PC-9 (cell line): ENCODE measurements around the gene PCDHB3. TPM values are rescaled to one million over a fixed set of nuclear protein-coding genes. Genes with fewer than 3 reads are reported as not detected.

Experiments
- BruUV-seq: library from RNA; stranded (reverse); fragments of 400-500 nt; replicated peaks from 2 replicates; lab custom pipeline; 2021; lab: Mats Ljungman, UMichigan
- CTCF ChIA-PET: fragments of 300-600 bp; sonication (Branson Sonifier 250); formaldehyde crosslinking; loops from one replicate; lab custom pipeline; 2022; ENCODE audit warnings: antibody characterized with exemption; lab: Charles Lee
- POLR2A ChIA-PET: fragments of 300-600 bp; sonication (Branson Sonifier 250); formaldehyde crosslinking; loops from one replicate; lab custom pipeline; 2022; ENCODE audit warnings: antibody characterized with exemption; ENCODE audit not compliant: unreplicated experiment; lab: Charles Lee
- DNase-seq, 2 experiments: peaks; one replicate each; pipeline versions ENCODE4 v3.0.0 to v3.0.0-alpha.2; 2015 to 2022; ENCODE audit warnings: mixed read lengths in 1 of 2
- H2AFZ ChIP-seq: fragments of 200-600 bp; sonication (generic); 2 replicates; pipeline ENCODE4 v1.8.1; 2017; ENCODE audit warnings: antibody characterized with exemption
- H3F3A ChIP-seq: fragments of 200-600 bp; sonication (generic); 2 replicates; pipeline ENCODE4 v1.8.1; 2017; ENCODE audit warnings: antibody characterized with exemption, mild to moderate bottlenecking, low read depth; ENCODE audit not compliant: insufficient read depth
- H3K27ac ChIP-seq: fragments of 200-600 bp; sonication (generic); 2 replicates; pipeline ENCODE4 v1.6.1; 2016; ENCODE audit warnings: mixed run types
- H3K27me3 ChIP-seq: fragments of 200-600 bp; sonication (generic); 2 replicates; pipeline ENCODE4 v1.6.1; 2016; ENCODE audit warnings: low read depth, mixed run types; ENCODE audit not compliant: insufficient read depth
- H3K36me3 ChIP-seq: fragments of 200-600 bp; sonication (generic); 2 replicates; pipeline ENCODE4 v1.6.1; 2016; ENCODE audit warnings: low read depth, mixed run types
- H3K4me1 ChIP-seq: fragments of 200-600 bp; sonication (generic); replicated peaks from 2 replicates; pipeline ENCODE4 v1.6.1; 2016; ENCODE audit warnings: mixed run types; ENCODE audit not compliant: insufficient read depth
- H3K4me2 ChIP-seq: fragments of 200-600 bp; sonication (generic); 2 replicates; pipeline ENCODE4 v1.6.1; 2017; ENCODE audit warnings: mixed run types
- H3K4me3 ChIP-seq: fragments of 200-600 bp; sonication (generic); 2 replicates; pipeline ENCODE4 v1.6.1; 2016; ENCODE audit warnings: mixed run types
- H3K79me2 ChIP-seq: fragments of 200-600 bp; sonication (generic); 2 replicates; pipeline ENCODE4 v1.6.1; 2017; ENCODE audit warnings: low read depth, mixed run types
- H3K9me2 ChIP-seq: fragments of 200-600 bp; sonication (generic); 2 replicates; pipeline ENCODE4 v1.8.1; 2017; ENCODE audit warnings: mild to moderate bottlenecking; ENCODE audit not compliant: insufficient read depth
- H3K9me3 ChIP-seq: fragments of 200-600 bp; sonication (generic); 2 replicates; pipeline ENCODE4 v1.8.1; 2016; ENCODE audit warnings: low read depth; ENCODE audit not compliant: insufficient read depth
- H4K20me1 ChIP-seq: fragments of 200-600 bp; sonication (generic); 2 replicates; pipeline ENCODE4 v1.8.1; 2017; ENCODE audit not compliant: insufficient read depth
- CTCF ChIP-seq: fragments of 200-600 bp; sonication (generic); conservative IDR thresholded peaks from 2 replicates; pipeline ENCODE4 v1.6.1; 2017; ENCODE audit warnings: mixed run types, antibody characterized with exemption, mild to moderate bottlenecking, moderate library complexity
- EZH2 ChIP-seq: fragments of 200-600 bp; sonication (generic); IDR thresholded peaks from 2 replicates; pipeline ENCODE4 v1.8.0; 2017; ENCODE audit warnings: antibody characterized with exemption, low read depth
- intact Hi-C: fragments of 100-400 bp; cut with micrococcal nuclease; formaldehyde crosslinking; loops from one replicate; pipeline ENCODE4 v1.10.0; 2022; ENCODE audit not compliant: unreplicated experiment
- total RNA-seq: library from RNA; stranded (reverse); gene quantifications from 2 replicates; pipeline ENCODE4 v1.2.3, GENCODE V29; 2021

Gene PCDHB3
- total RNA-seq, 1 experiment from 2014 or later, result 0.17 TPM

GRCh38 chr5:141077826-141078225, 22.4 kb upstream of the PCDHB3 start:
- Histone ChIP-seq H3K4me3 (no peak overlapping the region), H3K27ac (no peak overlapping the region), H3K27me3 (peaks cover 3% of the 10 kb centered on the region; the same call in 1 of the 2 replicates), H3K4me1 (no peaks in the 10 kb centered on the region), H3K4me2 (no peak overlapping the region), H3K79me2 (no peaks in the 10 kb centered on the region), H3K9me2 (no peaks in the 10 kb centered on the region), H4K20me1 (no peaks in the 10 kb centered on the region), H2AFZ (no peak overlapping the region), H3F3A (no peaks in the 10 kb centered on the region), H3K9me3 (no peaks in the 10 kb centered on the region), H3K36me3 (no peaks in the 10 kb centered on the region)
- no peak for DNase-seq
- POLR2A ChIA-PET, result no interaction called here
- TF ChIP-seq EZH2, result no peak
- TF ChIP-seq CTCF, result no peak
- BruUV-seq, result no TSS peak
- CTCF ChIA-PET, result no interaction called here
- intact Hi-C loops, result no loop called here

DNA sequence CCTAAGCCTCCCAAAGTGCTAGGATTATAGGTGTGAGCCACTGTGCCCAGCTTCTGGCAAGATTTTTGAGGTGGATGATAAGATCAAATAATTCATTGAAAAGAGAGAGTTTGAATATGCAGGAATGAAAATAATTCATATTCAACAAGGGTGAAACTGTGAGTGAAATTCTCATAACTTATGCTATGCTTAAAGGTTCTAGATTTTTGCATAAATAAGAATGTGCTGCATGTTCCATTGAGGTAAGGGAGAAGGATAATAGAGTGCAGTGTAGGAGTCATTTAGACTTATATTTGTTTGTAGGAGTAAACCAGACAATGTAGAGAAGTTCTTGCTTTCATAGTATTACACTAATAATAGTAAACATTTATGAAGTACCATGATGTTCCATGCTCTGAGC, 18.0 kb upstream of the PCDHB3 start:
- Histone ChIP-seq H2AFZ (no peak overlapping the region), H4K20me1 (no peaks in the 10 kb centered on the region), H3K27ac (no peak overlapping the region), H3K4me3 (no peak overlapping the region), H3K4me1 (no peaks in the 10 kb centered on the region), H3K4me2 (no peak overlapping the region), H3F3A (no peaks in the 10 kb centered on the region), H3K36me3 (no peaks in the 10 kb centered on the region), H3K9me2 (no peaks in the 10 kb centered on the region), H3K9me3 (no peaks in the 10 kb centered on the region; the same call in 1 of the 2 replicates), H3K27me3 (peaks cover 3% of the 10 kb centered on the region; the same call in 1 of the 2 replicates), H3K79me2 (no peaks in the 10 kb centered on the region)
- BruUV-seq, result no TSS peak
- intact Hi-C loops, result loop anchor here (5.0 to 10.0 kb wide), 3 partner anchors 103 to 480 kb away; partner anchors contain the start of genes PCDHB16, PCDHB9 and PCDHGA10
- ChIA-PET POLR2A (no interaction called here), CTCF (interaction anchor here (0.6 to 0.7 kb wide), 2 partner anchors 23 to 124 kb away, joined by 3 to 6 read pairs; no protein-coding TSS in a partner anchor)
- TF ChIP-seq CTCF, result no peak
- no peak for TF ChIP-seq EZH2
- DNase-seq, result no peak

- no peak for TF ChIP-seq EZH2
- peak; percentile 63 for TF ChIP-seq CTCF
- BruUV-seq, result no TSS peak
- no peaks in the 10 kb centered on the region for H3K79me2 ChIP-seq
- peak overlapping the region; percentile 95 for H2AFZ ChIP-seq
- CTCF ChIA-PET, result interaction anchor here (0.7 to 0.9 kb wide), 3 partner anchors 10 to 480 kb away, joined by 3 to 4 read pairs (median 3); partner anchors contain the start of gene PCDHB2
- H3K4me2 ChIP-seq, result peak overlapping the region; percentile 85
- no peak overlapping the region for H3K27ac ChIP-seq
- DNase-seq, result peak; percentile 39 to 62
- H3K4me1 ChIP-seq, result no peaks in the 10 kb centered on the region
- H3K27me3 ChIP-seq, result no peaks in the 10 kb centered on the region
- H3F3A ChIP-seq, result no peaks in the 10 kb centered on the region
- peak overlapping the region; percentile 59 for H3K4me3 ChIP-seq
- intact Hi-C loops, result loop anchor here (5.0 to 10.0 kb wide), 3 partner anchors 100 to 478 kb away; partner anchors contain the start of genes PCDHB16, PCDHB9 and PCDHGA10
- no peaks in the 10 kb centered on the region; the same call in 1 of the 2 replicates for H3K9me3 ChIP-seq
- POLR2A ChIA-PET, result interaction anchor here (0.5 kb wide), 1 partner anchor 133 kb away, joined by 4 read pairs; no protein-coding TSS in a partner anchor
- no peaks in the 10 kb centered on the region for H3K36me3 ChIP-seq
- H4K20me1 ChIP-seq, result no peaks in the 10 kb centered on the region
- no peaks in the 10 kb centered on the region for H3K9me2 ChIP-seq
Observed at GRCh38 chr5:141084487-141084989, 15.7 kb upstream of the PCDHB3 start.
